ENCODE data around the gene CACNA2D1.
A peak's percentile ranks its signal among the peaks of the same experiment; 100 is the strongest.

GRCh38 chr7:81956520-81956919, 487.1 kb downstream of the CACNA2D1 start:
- TF ChIP-seq, protein P1, sequence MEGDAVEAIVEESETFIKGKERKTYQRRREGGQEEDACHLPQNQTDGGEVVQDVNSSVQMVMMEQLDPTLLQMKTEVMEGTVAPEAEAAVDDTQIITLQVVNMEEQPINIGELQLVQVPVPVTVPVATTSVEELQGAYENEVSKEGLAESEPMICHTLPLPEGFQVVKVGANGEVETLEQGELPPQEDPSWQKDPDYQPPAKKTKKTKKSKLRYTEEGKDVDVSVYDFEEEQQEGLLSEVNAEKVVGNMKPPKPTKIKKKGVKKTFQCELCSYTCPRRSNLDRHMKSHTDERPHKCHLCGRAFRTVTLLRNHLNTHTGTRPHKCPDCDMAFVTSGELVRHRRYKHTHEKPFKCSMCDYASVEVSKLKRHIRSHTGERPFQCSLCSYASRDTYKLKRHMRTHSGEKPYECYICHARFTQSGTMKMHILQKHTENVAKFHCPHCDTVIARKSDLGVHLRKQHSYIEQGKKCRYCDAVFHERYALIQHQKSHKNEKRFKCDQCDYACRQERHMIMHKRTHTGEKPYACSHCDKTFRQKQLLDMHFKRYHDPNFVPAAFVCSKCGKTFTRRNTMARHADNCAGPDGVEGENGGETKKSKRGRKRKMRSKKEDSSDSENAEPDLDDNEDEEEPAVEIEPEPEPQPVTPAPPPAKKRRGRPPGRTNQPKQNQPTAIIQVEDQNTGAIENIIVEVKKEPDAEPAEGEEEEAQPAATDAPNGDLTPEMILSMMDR (IDR thresholded peaks at IDR 0.05), result peak in 6 of 7 experiments; percentile 19 to 61 (median 38)
- no peak for TF ChIP-seq POLR2A (IDR thresholded peaks at IDR 0.05)
